SK-N-MC (cell line): ENCODE measurements around the gene TRMT1.

Source experiments
- DNase-seq: peaks from one replicate; pipeline ENCODE4 v3.0.0-alpha.2; 2011; ENCODE audit warnings: low read depth, low spot score
- H3K27ac ChIP-seq: fragments of 200-600 bp; sonication (generic); 2 replicates; pipeline ENCODE4 v1.5.1; 2016; ENCODE audit warnings: mixed run types
- H3K36me3 ChIP-seq: fragments of 200-600 bp; sonication (generic); 2 replicates; pipeline ENCODE4 v1.6.1; 2017; ENCODE audit warnings: antibody characterized with exemption, low read length, mixed read lengths; ENCODE audit not compliant: insufficient read depth
- H3K4me3 ChIP-seq: fragments of 200-600 bp; sonication (generic); 2 replicates; pipeline ENCODE4 v1.5.1; 2016
- H3K9ac ChIP-seq: fragments of 200-600 bp; sonication (generic); 2 replicates; pipeline ENCODE4 v1.8.0; 2017; ENCODE audit warnings: mixed run types, mixed read lengths; ENCODE audit not compliant: insufficient read length
- H3K9me3 ChIP-seq: fragments of 200-600 bp; sonication (generic); 2 replicates; pipeline ENCODE4 v1.6.1; 2017; ENCODE audit warnings: low read depth, mild to moderate bottlenecking, antibody characterized with exemption, low read length, moderate library complexity, mixed read lengths
- EZH2 ChIP-seq: fragments of 200-600 bp; sonication (generic); IDR thresholded peaks from one replicate; pipeline ENCODE4 v1.6.1; 2017; ENCODE audit warnings: antibody characterized with exemption
- FOXP2 ChIP-seq: optimal IDR thresholded peaks from 2 replicates; pipeline ENCODE3; 2011; ENCODE audit warnings: mild to moderate bottlenecking, moderate library complexity; ENCODE audit not compliant: insufficient read depth; ENCODE audit errors: extremely low read length, control extremely low read depth
- POLR2AphosphoS5 ChIP-seq: IDR thresholded peaks from 2 replicates; pipeline ENCODE4 v1.6.1; 2012; ENCODE audit warnings: mild to moderate bottlenecking, low read depth, low read length, borderline replicate concordance

Gene TRMT1

DNA sequence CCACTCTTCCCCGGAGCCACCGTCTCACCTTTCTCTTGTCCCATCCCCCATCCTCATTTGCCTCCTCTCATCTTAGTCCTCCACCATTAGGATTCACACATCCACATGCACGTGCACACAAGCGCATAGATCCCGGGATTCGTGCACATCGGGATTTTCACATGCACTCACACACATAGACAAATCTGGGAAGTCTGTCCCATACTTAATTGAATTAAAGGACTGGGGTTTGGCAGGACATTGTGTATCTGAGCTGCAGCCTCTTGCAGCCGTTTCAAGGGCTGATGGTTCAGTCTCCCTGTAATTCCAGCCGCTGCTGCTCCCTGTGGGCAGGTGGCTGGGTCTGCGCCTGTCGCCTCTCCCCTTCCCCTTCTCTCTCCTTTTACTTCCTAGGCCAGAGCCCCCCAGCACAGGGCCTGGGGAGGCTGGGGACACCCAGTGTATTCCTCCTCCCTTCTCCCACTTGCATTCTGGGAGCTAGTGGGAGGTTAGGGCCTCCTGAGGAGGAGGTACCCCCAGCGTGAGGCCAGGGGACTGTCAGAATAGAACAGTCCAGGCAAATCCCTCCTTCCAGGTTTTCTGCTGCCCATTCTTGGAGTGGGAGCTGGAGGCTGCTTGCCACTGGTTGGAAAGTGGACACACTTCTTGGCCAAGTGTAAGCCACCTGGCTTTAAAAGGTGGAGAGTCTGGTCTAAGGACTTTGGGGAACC, 57.4 kb downstream of the TRMT1 start:
- no peaks in the 10 kb centered on the region for H3K36me3 ChIP-seq
- H3K9ac ChIP-seq = no peak overlapping the region
- no peak overlapping the region for H3K4me3 ChIP-seq
- DNase-seq = no peak
- H3K27ac ChIP-seq = peak overlapping the region; percentile 89; the same call in 1 of the 2 replicates
- H3K9me3 ChIP-seq = no peaks in the 10 kb centered on the region
- TF ChIP-seq FOXP2 (no peak), EZH2 (no peak), POLR2AphosphoS5 (no peak)

DNA sequence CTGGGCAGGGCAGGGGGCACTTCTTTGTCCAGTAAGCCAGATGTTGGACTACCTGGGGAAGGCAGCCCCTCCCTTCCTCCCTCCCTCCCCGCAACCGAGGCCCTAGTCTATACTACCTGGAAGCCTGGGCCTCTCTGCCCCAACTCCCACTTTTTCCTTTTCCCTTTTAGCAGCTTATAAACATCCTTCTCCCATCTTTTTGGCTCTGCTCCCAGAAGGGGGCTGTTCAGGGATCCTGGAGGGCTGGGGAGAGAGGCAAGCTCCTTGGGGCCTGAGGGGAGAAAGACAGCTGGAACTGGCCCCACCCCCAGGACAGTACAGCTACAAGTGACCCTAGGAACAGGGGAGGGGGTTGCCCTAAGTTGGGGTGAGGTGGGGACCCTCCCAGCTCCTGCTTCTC, 58.8 kb downstream of the TRMT1 start:
- no peak for TF ChIP-seq FOXP2
- 0 out of 2 replicates have a peak, but pooled peaks have one; percentile 26 for TF ChIP-seq POLR2AphosphoS5
- Histone ChIP-seq H3K36me3 (no peaks in the 10 kb centered on the region; the same call in 1 of the 2 replicates), H3K27ac (peak overlapping the region; percentile 89), H3K9me3 (no peaks in the 10 kb centered on the region), H3K9ac (no peak overlapping the region), H3K4me3 (peak overlapping the region; percentile 46)
- DNase-seq = no peak

- TF ChIP-seq FOXP2 = no peak
- TF ChIP-seq POLR2AphosphoS5 = no peak
- no peak for TF ChIP-seq EZH2
- Histone ChIP-seq H3K4me3 (peak overlapping the region; percentile 46), H3K27ac (peak overlapping the region; percentile 89), H3K36me3 (no peaks in the 10 kb centered on the region; the same call in 1 of the 2 replicates), H3K9me3 (no peaks in the 10 kb centered on the region), H3K9ac (no peak overlapping the region)
- no peak for DNase-seq
Measured at GRCh38 chr19:13057147-13057572, 59.4 kb downstream of the TRMT1 start.

GRCh38 chr19:13056052-13056660, 60.4 kb downstream of the TRMT1 start:
- Histone ChIP-seq H3K27ac (peak overlapping the region; percentile 89), H3K36me3 (no peaks in the 10 kb centered on the region; the same call in 1 of the 2 replicates), H3K9ac (peak overlapping the region; percentile 66), H3K4me3 (peak overlapping the region; percentile 32), H3K9me3 (no peaks in the 10 kb centered on the region)
- TF ChIP-seq FOXP2 = no peak
- DNase-seq = no peak

- H3K4me3 ChIP-seq = peak overlapping the region; percentile 32
- DNase-seq = no peak
- H3K27ac ChIP-seq = peak overlapping the region; percentile 89
Measured at GRCh38 chr19:13055213-13056051, 61.1 kb downstream of the TRMT1 start.

More at GRCh38 chr19:13055213-13056051, 61.1 kb downstream of the TRMT1 start:
- H3K36me3 ChIP-seq = no peaks in the 10 kb centered on the region; the same call in 1 of the 2 replicates
- H3K9ac ChIP-seq = peak overlapping the region; percentile 66
- TF ChIP-seq FOXP2 (no peak), EZH2 (no peak), POLR2AphosphoS5 (0 out of 2 replicates have a peak, but pooled peaks have one; percentile 16)
- H3K9me3 ChIP-seq = no peaks in the 10 kb centered on the region
